ENCODE data around the gene FILIP1L. TPM values are rescaled to one million over a fixed set of nuclear protein-coding genes. Genes with fewer than 3 reads are reported as not detected.

Gene FILIP1L
- total RNA-seq, 2 experiments from 2014 or later: not detected

DNA sequence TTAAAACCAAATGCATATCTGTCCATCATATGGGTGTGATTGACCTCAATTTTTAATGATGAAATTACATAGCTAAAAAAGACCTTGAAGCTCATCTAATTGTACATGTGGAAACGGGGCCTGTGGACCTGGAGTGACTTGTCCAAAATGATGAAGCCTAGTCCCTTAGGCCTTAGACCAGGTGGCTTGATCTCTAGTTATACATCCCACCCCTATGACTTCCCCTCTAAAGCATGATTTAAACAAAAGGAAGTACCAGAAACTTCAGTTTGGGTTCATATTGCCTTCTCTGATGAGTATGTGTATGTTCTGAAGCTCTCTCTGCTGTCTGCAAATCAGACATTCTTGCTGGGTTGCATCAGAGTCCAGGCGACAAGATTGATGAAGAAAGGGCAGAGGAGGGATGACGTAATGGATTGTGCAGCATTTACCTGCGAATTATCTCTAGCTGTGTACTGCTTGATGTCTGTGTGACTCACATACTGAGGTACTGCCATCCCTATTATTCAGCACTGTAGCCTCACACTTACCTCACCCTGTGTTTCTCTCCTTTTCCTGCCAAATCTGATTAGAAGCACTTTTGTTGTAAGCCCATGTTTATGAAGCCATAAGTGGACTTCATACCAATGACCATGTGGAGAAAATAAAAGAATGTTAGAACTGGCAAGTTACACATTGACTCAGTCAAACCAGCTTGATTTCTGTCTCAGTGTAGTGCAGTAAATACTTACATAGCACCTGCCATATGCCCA is 111.5 kb downstream of the FILIP1L start:
- ChIA-PET CTCF (ENCODE audit: unreplicated experiment) (no interaction called here), POLR2A (interaction anchor here (1.1 to 1.2 kb wide), 2 partner anchors 15 to 26 kb away, joined by 3 to 5 read pairs; no protein-coding TSS in a partner anchor)
- no peak overlapping the region for H3K4me3 ChIP-seq (ENCODE audit: low read depth, low read length, poor library complexity, severe bottlenecking)
- BruUV-seq (replicated peaks): no TSS peak
- H3K36me3 ChIP-seq (ENCODE audit: insufficient read depth, low read length): no peaks in the 10 kb centered on the region
- H3K4me1 ChIP-seq (ENCODE audit: insufficient read depth, low read length, poor library complexity, severe bottlenecking): no peaks in the 10 kb centered on the region
- no peaks in the 10 kb centered on the region for H4K20me1 ChIP-seq (ENCODE audit: insufficient read depth, low read length)
- H3K79me2 ChIP-seq (ENCODE audit: insufficient read depth, low read depth, low read length): no peaks in the 10 kb centered on the region
- no peak overlapping the region for H2AFZ ChIP-seq (ENCODE audit: low read length)
- no peak for TF ChIP-seq EZH2phosphoT487 (IDR thresholded peaks at IDR 0.05; ENCODE audit: borderline replicate concordance, low read depth, low read length)
- TF ChIP-seq, protein P1, sequence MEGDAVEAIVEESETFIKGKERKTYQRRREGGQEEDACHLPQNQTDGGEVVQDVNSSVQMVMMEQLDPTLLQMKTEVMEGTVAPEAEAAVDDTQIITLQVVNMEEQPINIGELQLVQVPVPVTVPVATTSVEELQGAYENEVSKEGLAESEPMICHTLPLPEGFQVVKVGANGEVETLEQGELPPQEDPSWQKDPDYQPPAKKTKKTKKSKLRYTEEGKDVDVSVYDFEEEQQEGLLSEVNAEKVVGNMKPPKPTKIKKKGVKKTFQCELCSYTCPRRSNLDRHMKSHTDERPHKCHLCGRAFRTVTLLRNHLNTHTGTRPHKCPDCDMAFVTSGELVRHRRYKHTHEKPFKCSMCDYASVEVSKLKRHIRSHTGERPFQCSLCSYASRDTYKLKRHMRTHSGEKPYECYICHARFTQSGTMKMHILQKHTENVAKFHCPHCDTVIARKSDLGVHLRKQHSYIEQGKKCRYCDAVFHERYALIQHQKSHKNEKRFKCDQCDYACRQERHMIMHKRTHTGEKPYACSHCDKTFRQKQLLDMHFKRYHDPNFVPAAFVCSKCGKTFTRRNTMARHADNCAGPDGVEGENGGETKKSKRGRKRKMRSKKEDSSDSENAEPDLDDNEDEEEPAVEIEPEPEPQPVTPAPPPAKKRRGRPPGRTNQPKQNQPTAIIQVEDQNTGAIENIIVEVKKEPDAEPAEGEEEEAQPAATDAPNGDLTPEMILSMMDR (conservative IDR thresholded peaks at IDR 0.05; ENCODE audit: low read length): no peak
- no peak overlapping the region for H3K27ac ChIP-seq (ENCODE audit: low read depth, low read length, poor library complexity, severe bottlenecking)
- no peak overlapping the region for H3K4me2 ChIP-seq (ENCODE audit: low read length)
- H3K9me3 ChIP-seq (ENCODE audit: low read length): no peaks in the 10 kb centered on the region
- H3K9me2 ChIP-seq (ENCODE audit: insufficient read depth, low read length): no peaks in the 10 kb centered on the region
- DNase-seq (ENCODE audit: low spot score): no peak
- intact Hi-C loops (cut with micrococcal nuclease; ENCODE audit: unreplicated experiment): no loop called here

DNA sequence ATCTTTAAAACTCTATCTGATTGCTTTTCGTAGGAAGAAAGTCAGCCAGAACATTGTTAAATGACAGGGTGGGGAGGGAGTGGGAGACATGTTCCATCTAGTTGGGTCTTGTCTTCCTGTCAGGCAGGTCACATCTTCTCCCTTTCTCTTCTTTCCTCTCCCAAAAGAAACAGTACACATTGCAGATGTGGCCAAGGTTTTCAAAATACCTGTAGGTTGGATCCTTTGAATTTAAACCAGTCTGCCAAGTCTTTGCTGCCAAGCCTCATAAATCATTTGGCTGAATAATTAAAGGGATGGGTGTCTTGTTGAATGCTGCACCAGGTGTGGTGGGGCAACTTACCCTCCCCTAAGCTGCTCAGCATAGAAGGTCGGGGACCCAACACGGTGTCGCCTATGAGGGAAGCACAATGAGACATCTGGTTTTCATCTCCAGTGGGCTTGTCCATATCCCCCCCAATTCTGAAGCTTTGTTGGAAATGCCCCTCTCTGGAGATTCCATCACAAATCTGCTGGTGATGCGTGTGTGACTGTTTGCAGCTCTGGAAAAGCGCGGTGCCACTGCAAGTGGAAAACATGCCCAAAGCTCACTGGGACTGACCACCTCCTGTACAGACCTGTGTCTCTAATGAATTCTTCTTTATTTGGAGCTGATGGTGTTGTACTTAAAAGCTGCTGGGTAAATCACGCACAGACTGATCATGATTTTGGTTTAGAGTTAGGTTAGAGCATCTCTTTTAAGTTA is 112.6 kb downstream of the FILIP1L start:
- POLR2A ChIA-PET: interaction anchor here (1.1 to 1.2 kb wide), 2 partner anchors 23 to 27 kb away, joined by 4 to 5 read pairs; no protein-coding TSS in a partner anchor
- H4K20me1 ChIP-seq (ENCODE audit: insufficient read depth, low read length): no peaks in the 10 kb centered on the region
- BruUV-seq (replicated peaks): no TSS peak
- no peak overlapping the region for H3K27ac ChIP-seq (ENCODE audit: low read depth, low read length, poor library complexity, severe bottlenecking)
- no peaks in the 10 kb centered on the region for H3K79me2 ChIP-seq (ENCODE audit: insufficient read depth, low read depth, low read length)
- no peaks in the 10 kb centered on the region for H3K36me3 ChIP-seq (ENCODE audit: insufficient read depth, low read length)
- H3K4me2 ChIP-seq (ENCODE audit: low read length): no peak overlapping the region
- H3K4me1 ChIP-seq (ENCODE audit: insufficient read depth, low read length, poor library complexity, severe bottlenecking): no peaks in the 10 kb centered on the region
- no peaks in the 10 kb centered on the region for H3K9me2 ChIP-seq (ENCODE audit: insufficient read depth, low read length)
- H2AFZ ChIP-seq (ENCODE audit: low read length): no peak overlapping the region
- no peak for DNase-seq (ENCODE audit: low spot score)
- TF ChIP-seq, protein P1 (conservative IDR thresholded peaks at IDR 0.05; ENCODE audit: low read length): no peak
- TF ChIP-seq EZH2phosphoT487 (IDR thresholded peaks at IDR 0.05; ENCODE audit: borderline replicate concordance, low read depth, low read length): no peak
- intact Hi-C loops (cut with micrococcal nuclease; ENCODE audit: unreplicated experiment): no loop called here
- H3K9me3 ChIP-seq (ENCODE audit: low read length): no peaks in the 10 kb centered on the region
- no peak overlapping the region for H3K4me3 ChIP-seq (ENCODE audit: low read depth, low read length, poor library complexity, severe bottlenecking)
- CTCF ChIA-PET (ENCODE audit: unreplicated experiment): no interaction called here
